CD4-positive, alpha-beta T cell (primary cell): ENCODE measurements around the gene PKNOX2. TPM values are rescaled to one million over a fixed set of nuclear protein-coding genes. Genes with fewer than 3 reads are reported as not detected.
"Not testable (repeated sequence)": the region's sequence is repeated elsewhere in the genome, so short reads cannot be mapped to it uniquely, and the experiment has no call there.

Source experiments
- ATAC-seq: fragments of 200-7000 bp; cut with Tn5 transposase; one replicate; pipeline ENCODE4 v1.10.0; 2022; ENCODE audit warnings: mild to moderate bottlenecking; ENCODE audit not compliant: poor library complexity
- CTCF ChIA-PET: fragments of 350-600 bp; sonication (Branson Sonifier 250); formaldehyde crosslinking; loops from one replicate; lab custom pipeline; 2021; ENCODE audit warnings: antibody characterized with exemption, inconsistent platforms; lab: Charles Lee
- POLR2A ChIA-PET: fragments of 350-600 bp; sonication (Branson Sonifier 250); formaldehyde crosslinking; loops from one replicate; lab custom pipeline; 2021; ENCODE audit warnings: antibody characterized with exemption, inconsistent platforms; lab: Charles Lee
- DNase-seq, 14 experiments: peaks; one replicate each; pipeline ENCODE4 v3.0.0-alpha.2; 2013 to 2020; ENCODE audit warnings: mixed read lengths in 2 of 14
- H3K27ac ChIP-seq, 2 donors: one replicate each; pipeline versions ENCODE4 v1.5.1 to v1.7.0; 2013; ENCODE audit warnings: low read length in 2 of 2, low read depth in 1 of 2, mild to moderate bottlenecking in 1 of 2
- H3K27me3 ChIP-seq, 2 experiments: 1 replicate in 1 of 2; 2 replicates in 1 of 2; pipeline versions ENCODE4 v1.6.1 to v1.7.0; 2013; ENCODE audit warnings: low read length in 2 of 2, control low read depth in 1 of 2, mild to moderate bottlenecking in 1 of 2, moderate library complexity in 1 of 2; ENCODE audit not compliant: insufficient read depth in 2 of 2, control insufficient read depth in 1 of 2
- H3K36me3 ChIP-seq: one replicate; pipeline ENCODE4 v1.6.1; 2013; ENCODE audit warnings: low read length, control low read depth; ENCODE audit not compliant: insufficient read depth
- H3K4me1 ChIP-seq: one replicate; pipeline ENCODE4 v1.6.1; 2013; ENCODE audit warnings: low read length, control low read depth; ENCODE audit not compliant: insufficient read depth
- H3K4me3 ChIP-seq: one replicate; pipeline ENCODE4 v1.5.1; 2013; ENCODE audit warnings: mild to moderate bottlenecking, low read length, moderate library complexity
- H3K9me3 ChIP-seq, 2 experiments: 1 replicate in 1 of 2; 2 replicates in 1 of 2; pipeline versions ENCODE4 v1.6.1 to v1.7.0; 2013; ENCODE audit warnings: low read length in 2 of 2, mild to moderate bottlenecking in 2 of 2, control low read depth in 1 of 2, moderate library complexity in 1 of 2; ENCODE audit not compliant: control insufficient read depth in 1 of 2, insufficient read depth in 1 of 2
- H3K27ac Mint-ChIP-seq: one replicate; pipeline ENCODE4 v1.8.0; 2020; ENCODE audit warnings: mixed read lengths
- H3K27me3 Mint-ChIP-seq: one replicate; pipeline ENCODE4 v1.8.0; 2021; ENCODE audit warnings: mixed read lengths
- H3K36me3 Mint-ChIP-seq: one replicate; pipeline ENCODE4 v1.8.0; 2021; ENCODE audit warnings: low read depth, mixed read lengths
- H3K4me1 Mint-ChIP-seq: one replicate; pipeline ENCODE4 v1.8.0; 2021; ENCODE audit warnings: low read depth, mixed read lengths
- H3K4me3 Mint-ChIP-seq: one replicate; pipeline ENCODE4 v1.8.0; 2020; ENCODE audit warnings: mild to moderate bottlenecking, mixed read lengths
- H3K9me3 Mint-ChIP-seq: one replicate; pipeline ENCODE4 v1.8.0; 2020; ENCODE audit warnings: mixed read lengths
- CTCF ChIP-seq: fragments of 200-600 bp; IDR thresholded peaks from one replicate; pipeline ENCODE4 v1.8.0; 2022; ENCODE audit warnings: antibody characterized with exemption, mild to moderate bottlenecking
- intact Hi-C, 2 experiments: fragments of 100-400 bp; cut with DNase I in 1 of 2; cut with micrococcal nuclease in 1 of 2; formaldehyde crosslinking; loops; one replicate each; pipeline versions ENCODE4 v1.15.1 to v1.9.0; 2023 to 2025; cut with DNase I, micrococcal nuclease
- total RNA-seq, 174 experiments: library from RNA in 2 of 174; stranded (reverse) in 2 of 174; gene quantifications; one replicate each; pipeline ENCODE4 v1.2.3 and lab custom pipeline; 2021 to 2026

Gene PKNOX2
- total RNA-seq, 2 experiments from 2014 or later: not detected

- POLR2A ChIA-PET: no interaction called here
Observed at GRCh38 chr11:125221461-125221860, 56.9 kb downstream of the PKNOX2 start.

GRCh38 chr11:125222494-125222893 is 57.9 kb downstream of the PKNOX2 start:
- Histone ChIP-seq H3K9me3 (no peaks in the 10 kb centered on the region), H3K4me3 (no peak overlapping the region), H3K27ac (no peak overlapping the region), H3K36me3 (no peaks in the 10 kb centered on the region), H3K27me3 (no peaks in the 10 kb centered on the region), H3K4me1 (no peaks in the 10 kb centered on the region)
- Mint-ChIP-seq H3K27me3 (peaks cover 25% of the 10 kb centered on the region), H3K27ac (no peak overlapping the region), H3K36me3 (no peaks in the 10 kb centered on the region), H3K4me1 (no peaks in the 10 kb centered on the region), H3K4me3 (no peak overlapping the region), H3K9me3 (no peaks in the 10 kb centered on the region)
- ATAC-seq: no peak
- no peak for DNase-seq
- TF ChIP-seq CTCF: no peak
- intact Hi-C loops: no loop called here
- POLR2A ChIA-PET: no interaction called here
- CTCF ChIA-PET: no interaction called here

More at GRCh38 chr11:125221461-125221860, 56.9 kb downstream of the PKNOX2 start:
- H3K9me3 Mint-ChIP-seq: no peaks in the 10 kb centered on the region
- Histone ChIP-seq H3K4me3 (no peak overlapping the region), H3K36me3 (no peaks in the 10 kb centered on the region), H3K9me3 (no peaks in the 10 kb centered on the region), H3K27ac (no peak overlapping the region), H3K27me3 (peaks cover 0 to 2% of the 10 kb centered on the region in 2 experiments), H3K4me1 (no peaks in the 10 kb centered on the region)
- peaks cover 33% of the 10 kb centered on the region for H3K27me3 Mint-ChIP-seq
- H3K36me3 Mint-ChIP-seq: no peaks in the 10 kb centered on the region
- no peak for TF ChIP-seq CTCF
- ATAC-seq (no peak), DNase-seq (no peak)
- CTCF ChIA-PET: no interaction called here
- intact Hi-C loops: no loop called here
- H3K27ac Mint-ChIP-seq: no peak overlapping the region
- H3K4me3 Mint-ChIP-seq: no peak overlapping the region
- H3K4me1 Mint-ChIP-seq: no peaks in the 10 kb centered on the region

- H3K27me3 ChIP-seq, ATAC-seq, CTCF ChIA-PET: not testable (repeated sequence)
Observed at GRCh38 chr11:125223161-125223560, 58.6 kb downstream of the PKNOX2 start.

GRCh38 chr11:125223901-125224361 is 59.4 kb downstream of the PKNOX2 start:
- Mint-ChIP-seq H3K36me3 (no peaks in the 10 kb centered on the region), H3K4me1 (no peaks in the 10 kb centered on the region), H3K4me3 (no peak overlapping the region), H3K27ac (no peak overlapping the region), H3K27me3 (peaks cover 13% of the 10 kb centered on the region), H3K9me3 (no peaks in the 10 kb centered on the region)
- CTCF ChIA-PET: no interaction called here
- Histone ChIP-seq H3K4me3 (no peak overlapping the region), H3K27ac (no peak overlapping the region), H3K27me3 (no peaks in the 10 kb centered on the region), H3K4me1 (no peaks in the 10 kb centered on the region), H3K9me3 (no peaks in the 10 kb centered on the region), H3K36me3 (no peaks in the 10 kb centered on the region)
- TF ChIP-seq CTCF: no peak
- ATAC-seq: no peak
- POLR2A ChIA-PET: no interaction called here
- no peak for DNase-seq
- intact Hi-C loops: no loop called here

More at GRCh38 chr11:125223161-125223560, 58.6 kb downstream of the PKNOX2 start:
- intact Hi-C loops, H3K4me1 ChIP-seq, H3K4me3 ChIP-seq, DNase-seq, H3K9me3 Mint-ChIP-seq, H3K27ac Mint-ChIP-seq, POLR2A ChIA-PET, H3K27ac ChIP-seq, H3K9me3 ChIP-seq, H3K36me3 ChIP-seq, H3K36me3 Mint-ChIP-seq, H3K4me1 Mint-ChIP-seq, H3K4me3 Mint-ChIP-seq: not testable (repeated sequence)
- peaks cover 19% of the 10 kb centered on the region for H3K27me3 Mint-ChIP-seq
